Right atrium auricular region (tissue), 2 donors: ENCODE data around the gene PHF12. TPM values are rescaled to one million over a fixed set of nuclear protein-coding genes. Genes with fewer than 3 reads are reported as not detected.

Experiments
- DNase-seq: peaks from one replicate; pipeline ENCODE4 v3.0.0-alpha.2; 2019; ENCODE audit warnings: low spot score
- H3K27ac ChIP-seq, 2 donors: fragments of 200-600 bp; sonication (generic); 1 replicate in 1 of 2; 2 replicates in 1 of 2; pipeline ENCODE4 v1.5.1; 2016 to 2019
- H3K27me3 ChIP-seq, 2 donors: fragments of 200-600 bp; sonication (generic); one replicate each; pipeline versions ENCODE4 v1.5.1 to v1.6.0; 2017 to 2019
- H3K36me3 ChIP-seq: fragments of 200-600 bp; sonication (generic); one replicate; pipeline ENCODE4 v1.5.1; 2016
- H3K4me1 ChIP-seq, 2 donors: fragments of 200-600 bp; sonication (generic); one replicate each; pipeline versions ENCODE4 v1.5.1 to v1.6.0; 2017 to 2019
- H3K4me3 ChIP-seq, 2 donors: fragments of 200-600 bp; sonication (generic); 1 replicate in 1 of 2; 2 replicates in 1 of 2; pipeline ENCODE4 v1.5.1; 2017 to 2019; ENCODE audit warnings: mild to moderate bottlenecking in 1 of 2, moderate library complexity in 1 of 2
- H3K9me3 ChIP-seq, 2 donors: fragments of 200-600 bp; sonication (generic); one replicate each; pipeline ENCODE4 v1.5.1; 2019
- CTCF ChIP-seq, 2 donors: fragments of 200-600 bp; sonication (generic); IDR thresholded peaks; one replicate each; pipeline ENCODE4 v1.5.1; 2019; ENCODE audit warnings: antibody characterized with exemption in 2 of 2
- total RNA-seq, 2 donors: library from RNA; depleted of rRNA; stranded (reverse); fragments of >200 nt; gene quantifications; one replicate each; pipeline ENCODE4 v1.1.0, GENCODE V29; 2016

PHF12 gene
- total RNA-seq, 2 donors from 2014 or later = 19.6 to 35.7 TPM

DNA sequence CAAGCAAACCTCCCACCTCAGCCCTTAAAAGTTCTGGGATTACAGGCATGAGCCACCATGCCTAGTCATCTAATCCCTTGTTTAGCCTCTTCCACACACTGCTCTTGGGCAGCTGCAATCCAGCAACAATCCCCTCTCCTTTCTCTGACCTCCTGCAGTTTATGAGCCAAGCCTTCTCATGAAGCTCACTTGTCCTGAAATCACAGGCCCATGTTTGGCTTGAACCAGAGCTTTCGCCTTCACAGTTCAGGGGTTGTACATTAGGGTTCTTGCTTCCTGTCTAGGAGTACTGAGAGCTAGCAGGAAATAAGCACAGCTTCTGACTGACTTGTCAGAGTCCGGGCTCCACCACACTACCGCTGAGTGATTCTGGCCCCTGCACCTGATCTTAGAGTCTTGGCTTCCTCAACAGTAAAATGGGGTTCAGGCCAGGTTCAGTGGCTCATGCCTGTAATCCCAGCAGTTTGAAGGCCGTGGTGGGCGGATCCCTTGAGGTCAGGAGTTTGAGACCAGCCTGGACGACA is 80.2 kb downstream of the PHF12 start:
- no peak for DNase-seq
- TF ChIP-seq CTCF (IDR thresholded peaks at IDR 0.05) = no peak
- H3K36me3 ChIP-seq = no peaks in the 10 kb centered on the region
- H3K9me3 ChIP-seq = no peaks in the 10 kb centered on the region
- no peaks in the 10 kb centered on the region for H3K27me3 ChIP-seq
- H3K4me1 ChIP-seq = no peaks in the 10 kb centered on the region
- H3K27ac ChIP-seq = no peak overlapping the region
- no peak overlapping the region for H3K4me3 ChIP-seq

- H3K27me3 ChIP-seq = no peaks in the 10 kb centered on the region
- H3K27ac ChIP-seq = no peak overlapping the region
- no peaks in the 10 kb centered on the region for H3K36me3 ChIP-seq
- no peaks in the 10 kb centered on the region for H3K9me3 ChIP-seq
- H3K4me3 ChIP-seq = no peak overlapping the region
- DNase-seq = no peak
- H3K4me1 ChIP-seq = no peaks in the 10 kb centered on the region
- no peak for TF ChIP-seq CTCF (IDR thresholded peaks at IDR 0.05)
These were observed 84.0 kb downstream of the PHF12 start for GRCh38 chr17:28867276-28867675.

GRCh38 chr17:28865946-28866752 is 85.2 kb downstream of the PHF12 start:
- Histone ChIP-seq H3K4me3 (no peak overlapping the region), H3K4me1 (no peaks in the 10 kb centered on the region), H3K27me3 (no peaks in the 10 kb centered on the region), H3K9me3 (no peaks in the 10 kb centered on the region), H3K36me3 (no peaks in the 10 kb centered on the region), H3K27ac (no peak overlapping the region)
- no peak for DNase-seq
- no peak for TF ChIP-seq CTCF (IDR thresholded peaks at IDR 0.05)

DNA sequence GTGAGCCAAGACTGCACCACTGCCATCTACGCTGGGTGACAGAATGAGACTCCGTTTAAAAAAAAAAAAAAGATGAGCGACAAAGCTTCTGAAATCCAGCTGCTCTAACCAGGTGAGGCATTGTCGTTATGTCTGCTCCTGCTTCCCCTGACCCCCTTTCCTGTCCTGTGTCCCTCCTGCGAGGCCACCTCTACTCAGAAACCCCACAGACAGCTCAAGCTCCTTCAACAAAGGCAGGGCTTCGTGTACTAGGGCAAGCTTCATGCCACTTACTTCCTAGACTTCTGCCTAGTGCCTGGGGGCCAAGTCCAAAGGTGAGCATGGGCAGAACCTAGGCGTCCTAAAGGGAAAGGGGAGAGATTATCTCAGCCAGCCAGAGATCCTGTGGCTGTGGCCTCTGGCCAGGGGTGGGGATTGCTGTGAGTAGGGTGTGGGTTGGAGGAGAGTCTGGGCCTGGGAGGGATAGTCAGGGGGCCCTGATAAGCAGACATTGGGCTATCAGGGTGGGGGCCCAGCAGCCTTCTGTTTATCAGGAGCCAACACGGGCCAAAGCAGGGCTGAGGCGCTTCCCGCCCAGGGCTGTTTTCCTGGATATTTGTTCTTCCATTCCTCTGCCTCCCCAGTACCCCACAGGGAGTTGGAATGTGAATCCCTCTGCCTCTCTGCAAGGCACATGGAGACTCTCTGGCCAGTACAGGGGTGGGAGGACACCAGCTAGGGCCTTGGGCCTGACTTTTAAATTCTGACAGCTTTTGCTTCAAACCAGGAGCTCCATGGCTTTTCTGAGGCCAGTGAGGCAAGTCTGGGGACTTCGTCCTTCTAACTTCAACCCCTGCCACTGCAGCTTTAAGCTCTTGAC is 86.1 kb downstream of the PHF12 start:
- Histone ChIP-seq H3K9me3 (no peaks in the 10 kb centered on the region), H3K4me3 (no peak overlapping the region), H3K4me1 (no peaks in the 10 kb centered on the region), H3K36me3 (peaks cover 7% of the 10 kb centered on the region), H3K27ac (no peak overlapping the region), H3K27me3 (no peaks in the 10 kb centered on the region)
- DNase-seq = no peak
- no peak for TF ChIP-seq CTCF (IDR thresholded peaks at IDR 0.05)

DNA sequence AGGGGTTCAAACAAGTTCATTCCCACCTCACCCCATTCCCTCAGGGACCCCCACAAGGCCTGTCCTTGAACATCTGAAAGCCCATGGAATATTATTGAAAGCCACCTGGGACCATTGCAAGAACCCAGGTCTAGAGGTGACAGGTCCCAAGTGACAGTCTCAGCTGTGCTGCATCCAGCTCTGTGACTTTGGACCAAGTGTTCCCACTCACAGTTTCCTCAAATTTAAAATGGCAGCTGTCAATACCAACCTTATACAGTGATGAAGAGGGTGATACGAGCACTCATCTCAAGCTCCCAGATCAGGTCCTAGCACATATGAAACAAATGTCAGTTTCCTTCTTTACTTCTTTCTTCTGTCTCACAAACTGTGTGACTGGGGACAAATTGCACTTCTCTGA is 87.4 kb downstream of the PHF12 start:
- Histone ChIP-seq H3K27ac (no peak overlapping the region), H3K9me3 (no peaks in the 10 kb centered on the region), H3K27me3 (no peaks in the 10 kb centered on the region), H3K4me3 (no peak overlapping the region), H3K36me3 (peaks cover 20% of the 10 kb centered on the region), H3K4me1 (no peaks in the 10 kb centered on the region)
- no peak for TF ChIP-seq CTCF (IDR thresholded peaks at IDR 0.05)
- DNase-seq = no peak
